ENCODE data around the gene ECD. TPM values are rescaled to one million over a fixed set of nuclear protein-coding genes. Genes with fewer than 3 reads are reported as not detected.
"Not testable (repeated sequence)": the region's sequence is repeated elsewhere in the genome, so short reads cannot be mapped to it uniquely, and the experiment has no call there.

Gene ECD
- total RNA-seq, 1 experiment from 2014 or later = 60.2 TPM

GRCh38 chr10:73163096-73163495 is 4.7 kb downstream of the ECD start:
- in situ Hi-C loops (cut with HindIII; ENCODE audit: low sequenced_read_pairs) = no loop called here
- DNase-seq (ENCODE audit: low spot score) = no peak

- DNase-seq (ENCODE audit: low spot score) = no peak
- in situ Hi-C loops (cut with HindIII; ENCODE audit: low sequenced_read_pairs) = no loop called here
These were observed 6.1 kb downstream of the ECD start for GRCh38 chr10:73161662-73162061.

- DNase-seq (ENCODE audit: low spot score) = no peak
- in situ Hi-C loops (cut with HindIII; ENCODE audit: low sequenced_read_pairs) = no loop called here
These were observed 6.7 kb downstream of the ECD start for GRCh38 chr10:73161079-73161478.

- DNase-seq (ENCODE audit: low spot score) = peak; percentile 77
- in situ Hi-C loops (cut with HindIII; ENCODE audit: low sequenced_read_pairs) = no loop called here
These were observed 8.7 kb downstream of the ECD start for GRCh38 chr10:73159038-73159648.

GRCh38 chr10:73156054-73156453 is 11.8 kb downstream of the ECD start:
- DNase-seq (ENCODE audit: low spot score) = no peak
- in situ Hi-C loops (cut with HindIII; ENCODE audit: low sequenced_read_pairs) = no loop called here

- in situ Hi-C loops (cut with HindIII; ENCODE audit: low sequenced_read_pairs) = no loop called here
These were observed 15.8 kb downstream of the ECD start for GRCh38 chr10:73152009-73152408.

GRCh38 chr10:73150633-73151413 is 17.0 kb downstream of the ECD start:
- in situ Hi-C loops (cut with HindIII; ENCODE audit: low sequenced_read_pairs); DNase-seq (ENCODE audit: low spot score): not testable (repeated sequence)

More at GRCh38 chr10:73152009-73152408, 15.8 kb downstream of the ECD start:
- DNase-seq (ENCODE audit: low spot score) = no peak

GRCh38 chr10:73141603-73142002 is 26.2 kb downstream of the ECD start:
- in situ Hi-C loops (cut with HindIII; ENCODE audit: low sequenced_read_pairs) = no loop called here
- no peak for DNase-seq (ENCODE audit: low spot score)

- no peak for DNase-seq (ENCODE audit: low spot score)
- in situ Hi-C loops (cut with HindIII; ENCODE audit: low sequenced_read_pairs) = no loop called here
These were observed 28.6 kb downstream of the ECD start for GRCh38 chr10:73139251-73139650.

GRCh38 chr10:73136627-73137026 is 31.2 kb downstream of the ECD start:
- no peak for DNase-seq (ENCODE audit: low spot score)
- in situ Hi-C loops (cut with HindIII; ENCODE audit: low sequenced_read_pairs) = no loop called here

GRCh38 chr10:73134727-73135126 is 33.1 kb downstream of the ECD start:
- in situ Hi-C loops (cut with HindIII; ENCODE audit: low sequenced_read_pairs) = no loop called here
- DNase-seq (ENCODE audit: low spot score) = no peak

- DNase-seq (ENCODE audit: low spot score) = no peak
- in situ Hi-C loops (cut with HindIII; ENCODE audit: low sequenced_read_pairs) = no loop called here
These were observed 35.7 kb downstream of the ECD start for GRCh38 chr10:73131913-73132686.

GRCh38 chr10:73131301-73131700 is 36.5 kb downstream of the ECD start:
- DNase-seq (ENCODE audit: low spot score) = no peak
- in situ Hi-C loops (cut with HindIII; ENCODE audit: low sequenced_read_pairs) = no loop called here

GRCh38 chr10:73126343-73126742 is 41.5 kb downstream of the ECD start:
- no peak for DNase-seq (ENCODE audit: low spot score)
- in situ Hi-C loops (cut with HindIII; ENCODE audit: low sequenced_read_pairs) = no loop called here

- in situ Hi-C loops (cut with HindIII; ENCODE audit: low sequenced_read_pairs) = no loop called here
- no peak for DNase-seq (ENCODE audit: low spot score)
These were observed 47.9 kb downstream of the ECD start for GRCh38 chr10:73119952-73120351.

GRCh38 chr10:73119457-73119856 is 48.4 kb downstream of the ECD start:
- in situ Hi-C loops (cut with HindIII; ENCODE audit: low sequenced_read_pairs) = no loop called here

GRCh38 chr10:73117976-73118743 is 49.6 kb downstream of the ECD start:
- in situ Hi-C loops (cut with HindIII; ENCODE audit: low sequenced_read_pairs) = no loop called here
- DNase-seq (ENCODE audit: low spot score) = no peak

More at GRCh38 chr10:73119457-73119856, 48.4 kb downstream of the ECD start:
- DNase-seq (ENCODE audit: low spot score) = no peak

GRCh38 chr10:73116017-73116416 is 51.8 kb downstream of the ECD start:
- in situ Hi-C loops (cut with HindIII; ENCODE audit: low sequenced_read_pairs) = no loop called here

GRCh38 chr10:73113551-73113950 is 54.3 kb downstream of the ECD start:
- in situ Hi-C loops (cut with HindIII; ENCODE audit: low sequenced_read_pairs) = no loop called here
- no peak for DNase-seq (ENCODE audit: low spot score)

More at GRCh38 chr10:73116017-73116416, 51.8 kb downstream of the ECD start:
- no peak for DNase-seq (ENCODE audit: low spot score)

All from G401 (cell line).